ENCODE measurements around the gene CAPN5.
"Not testable (repeated sequence)": the region's sequence is repeated elsewhere in the genome, so short reads cannot be mapped to it uniquely, and the experiment has no call there.

CAPN5 gene

DNA sequence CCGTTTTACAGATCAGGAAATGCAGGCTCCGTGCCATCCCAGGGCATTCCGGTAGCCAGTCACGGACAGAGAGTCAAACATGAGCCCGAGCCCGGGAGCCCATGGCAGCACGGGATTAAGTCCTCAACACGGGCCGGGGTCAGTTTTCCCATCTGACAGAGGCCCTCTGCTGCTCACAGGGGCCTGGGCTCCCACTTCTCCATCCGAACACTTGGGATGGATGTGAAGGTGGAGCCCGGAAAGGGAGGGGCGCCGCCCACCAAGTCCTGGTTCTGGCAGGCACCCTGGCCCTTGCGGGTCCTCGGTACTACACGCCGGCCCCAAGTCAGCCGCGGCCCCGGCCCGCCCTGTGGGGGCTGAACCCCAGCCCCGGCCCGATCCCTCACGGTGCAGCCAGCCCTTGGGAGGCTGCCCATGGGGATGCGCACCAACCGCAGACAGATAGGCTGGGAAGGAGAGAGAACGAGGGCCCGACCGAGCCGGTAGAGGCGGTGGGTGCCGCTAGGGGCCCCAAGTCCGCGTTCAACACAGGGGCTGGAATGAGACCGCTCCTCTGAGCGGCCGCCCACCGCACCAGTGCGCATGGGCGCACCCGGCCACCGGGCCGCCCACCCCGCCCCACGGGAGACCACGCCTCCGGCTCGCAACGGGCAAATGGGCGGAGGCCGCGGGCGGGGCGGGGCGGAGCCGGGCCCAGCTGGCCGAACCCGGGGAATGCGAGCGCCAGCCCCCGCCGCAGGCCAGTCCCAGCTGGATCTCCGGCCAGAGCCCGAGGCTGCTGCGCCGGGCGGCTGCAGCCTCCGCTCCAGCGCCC lies at the start of gene CAPN5:
TSS of gene CAPN5 (plus strand) at position 743 of the 814 bp plus-strand sequence. CDS start 17,916 bp downstream, outside the sequence.
- Histone ChIP-seq H3K9ac (ENCODE audit: low read length) (peak within 1 kb of the TSS; percentile 79), H3K9me3 (ENCODE audit: control insufficient read depth, low read length) (no peaks in the 10 kb centered on the region), H3K36me3 (ENCODE audit: control insufficient read depth, insufficient read depth, low read length) (no peaks in the 10 kb centered on the region), H3K4me1 (ENCODE audit: control insufficient read depth, insufficient read depth, low read length) (peaks cover 66% of the 10 kb centered on the region), H3K4me3 (ENCODE audit: low read length) (peak within 1 kb of the TSS; percentile 62), H3K27me3 (ENCODE audit: control insufficient read depth, insufficient read depth, low read length) (no peaks in the 10 kb centered on the region)

DNA sequence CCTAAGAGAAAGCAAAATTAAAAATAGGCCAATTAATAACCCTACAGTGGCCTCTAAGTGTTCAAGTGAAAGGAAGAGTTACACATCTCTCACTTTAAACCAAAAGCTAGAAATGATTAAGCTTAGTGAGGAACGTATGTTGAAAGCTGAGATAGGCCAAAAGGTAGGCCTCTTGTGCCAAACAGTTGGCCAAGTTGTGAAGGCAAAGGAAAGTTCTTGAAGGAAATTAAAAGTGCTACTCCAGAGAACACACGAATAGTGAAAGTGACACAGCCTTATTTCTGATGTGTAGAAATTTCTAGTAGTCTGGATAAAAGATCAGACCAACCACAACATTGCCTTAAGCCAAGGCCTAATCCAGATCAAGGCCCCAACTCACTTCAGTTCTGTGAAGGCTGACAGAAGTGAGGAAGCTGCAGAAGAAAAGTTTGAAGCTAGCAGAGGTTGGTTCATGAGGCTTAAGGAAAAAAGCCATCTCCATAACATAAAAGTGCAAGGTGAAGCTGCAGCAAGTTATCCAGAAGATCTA lies 48.3 kb upstream of the CAPN5 start:
- H3K27me3 ChIP-seq (ENCODE audit: control insufficient read depth, insufficient read depth, low read length); H3K4me3 ChIP-seq (ENCODE audit: low read length); H3K9ac ChIP-seq (ENCODE audit: low read length); H3K36me3 ChIP-seq (ENCODE audit: control insufficient read depth, insufficient read depth, low read length); H3K9me3 ChIP-seq (ENCODE audit: control insufficient read depth, low read length): not testable (repeated sequence)
- peaks cover 46% of the 10 kb centered on the region for H3K4me1 ChIP-seq (ENCODE audit: control insufficient read depth, insufficient read depth, low read length)

DNA sequence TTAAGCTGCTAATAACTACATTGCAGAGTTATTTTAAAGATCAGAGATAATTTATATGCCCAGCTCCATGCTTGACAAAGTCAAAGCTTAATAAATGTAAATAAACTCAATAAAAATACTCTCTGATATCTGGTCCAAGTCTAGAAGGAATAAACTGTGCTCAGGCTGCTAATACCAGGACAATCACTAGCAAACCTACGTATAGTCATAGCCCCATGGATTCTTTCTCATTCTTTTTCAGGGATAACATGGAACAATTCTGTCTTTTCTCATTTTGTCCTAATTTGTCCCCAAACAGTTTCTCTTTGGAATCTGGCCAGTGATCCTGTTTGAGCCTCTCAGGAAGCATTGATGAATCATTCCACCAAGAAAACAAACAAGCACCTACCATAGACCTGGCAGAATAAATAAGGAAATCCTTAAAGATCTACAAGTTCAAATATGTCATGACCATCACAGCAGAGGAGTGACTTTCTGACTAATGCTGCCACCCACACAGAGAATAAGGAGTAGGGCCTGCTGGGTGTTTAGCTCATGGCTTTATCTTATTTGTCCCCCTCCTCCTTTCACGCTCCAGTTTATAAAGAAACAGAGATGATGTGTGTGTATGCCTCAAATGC lies 46.7 kb upstream of the CAPN5 start:
- Histone ChIP-seq H3K27me3 (ENCODE audit: control insufficient read depth, insufficient read depth, low read length) (no peaks in the 10 kb centered on the region), H3K36me3 (ENCODE audit: control insufficient read depth, insufficient read depth, low read length) (no peaks in the 10 kb centered on the region), H3K4me3 (ENCODE audit: low read length) (no peak overlapping the region), H3K9ac (ENCODE audit: low read length) (no peak overlapping the region), H3K9me3 (ENCODE audit: control insufficient read depth, low read length) (no peaks in the 10 kb centered on the region), H3K4me1 (ENCODE audit: control insufficient read depth, insufficient read depth, low read length) (peaks cover 41% of the 10 kb centered on the region)

DNA sequence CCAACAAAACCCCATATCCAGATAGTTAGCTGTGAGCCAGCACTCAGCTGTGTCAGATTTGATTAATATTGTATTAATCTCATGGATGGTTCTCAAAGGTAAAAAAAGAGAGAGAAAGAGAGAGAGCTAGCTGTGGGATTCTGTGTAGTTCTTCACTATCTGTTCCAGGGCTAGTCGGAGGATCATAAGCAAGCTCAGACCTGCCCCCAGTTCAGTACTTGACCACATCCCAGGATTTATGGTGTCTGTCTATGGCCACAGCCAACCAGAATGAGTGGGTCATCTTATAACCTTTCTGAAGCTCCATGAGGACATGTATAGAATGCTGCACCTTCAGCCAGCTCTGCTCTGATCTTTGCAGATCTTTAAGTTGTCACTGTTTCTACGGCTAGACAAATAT lies 46.0 kb upstream of the CAPN5 start:
- Histone ChIP-seq H3K4me1 (ENCODE audit: control insufficient read depth, insufficient read depth, low read length) (peaks cover 42% of the 10 kb centered on the region), H3K9ac (ENCODE audit: low read length) (no peak overlapping the region), H3K27me3 (ENCODE audit: control insufficient read depth, insufficient read depth, low read length) (no peaks in the 10 kb centered on the region), H3K4me3 (ENCODE audit: low read length) (no peak overlapping the region), H3K36me3 (ENCODE audit: control insufficient read depth, insufficient read depth, low read length) (no peaks in the 10 kb centered on the region), H3K9me3 (ENCODE audit: control insufficient read depth, low read length) (no peaks in the 10 kb centered on the region)

DNA sequence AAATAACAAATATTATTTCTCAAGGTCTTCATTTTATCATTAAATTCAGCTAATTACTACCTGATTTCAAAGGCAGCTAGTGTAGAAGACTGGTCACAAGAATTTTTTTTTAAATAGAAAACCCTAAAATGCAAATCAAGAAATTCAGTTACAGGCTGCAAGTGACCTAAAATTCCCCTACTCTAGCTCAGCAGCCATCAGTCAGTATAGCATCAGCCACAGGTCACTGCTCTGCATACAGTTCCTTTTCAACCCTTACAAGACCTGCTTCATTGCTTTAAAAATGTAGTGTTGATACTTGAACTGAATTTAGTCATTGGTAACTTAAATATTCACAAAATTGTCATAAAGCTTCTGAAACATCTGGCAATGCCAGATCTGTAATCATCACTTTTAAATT lies 42.0 kb upstream of the CAPN5 start:
- Histone ChIP-seq H3K9me3 (ENCODE audit: control insufficient read depth, low read length) (no peaks in the 10 kb centered on the region), H3K36me3 (ENCODE audit: control insufficient read depth, insufficient read depth, low read length) (no peaks in the 10 kb centered on the region), H3K27me3 (ENCODE audit: control insufficient read depth, insufficient read depth, low read length) (no peaks in the 10 kb centered on the region), H3K9ac (ENCODE audit: low read length) (no peak overlapping the region), H3K4me1 (ENCODE audit: control insufficient read depth, insufficient read depth, low read length) (peaks cover 65% of the 10 kb centered on the region), H3K4me3 (ENCODE audit: low read length) (no peak overlapping the region)

DNA sequence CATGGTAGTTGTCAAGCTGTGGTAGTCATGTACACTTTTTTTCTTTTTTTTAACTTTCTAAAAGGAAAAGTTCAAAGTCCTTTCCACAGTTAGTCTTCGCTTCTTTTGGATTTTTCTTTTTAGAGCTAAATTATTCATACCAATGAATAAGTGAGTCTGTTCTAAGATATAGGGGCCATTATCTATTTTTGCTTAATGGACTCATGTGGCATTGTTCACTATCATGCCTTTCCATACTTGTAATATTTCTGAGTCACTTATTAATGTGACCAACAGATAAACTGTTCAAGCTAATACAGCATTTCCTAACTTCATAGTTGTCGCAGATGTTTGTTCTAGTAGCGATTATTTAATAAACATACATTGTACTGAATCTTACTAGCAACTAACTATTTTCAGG lies 40.5 kb upstream of the CAPN5 start:
- Histone ChIP-seq H3K36me3 (ENCODE audit: control insufficient read depth, insufficient read depth, low read length) (no peaks in the 10 kb centered on the region), H3K27me3 (ENCODE audit: control insufficient read depth, insufficient read depth, low read length) (no peaks in the 10 kb centered on the region), H3K9ac (ENCODE audit: low read length) (no peak overlapping the region), H3K4me3 (ENCODE audit: low read length) (no peak overlapping the region), H3K9me3 (ENCODE audit: control insufficient read depth, low read length) (no peaks in the 10 kb centered on the region), H3K4me1 (ENCODE audit: control insufficient read depth, insufficient read depth, low read length) (peaks cover 65% of the 10 kb centered on the region)

DNA sequence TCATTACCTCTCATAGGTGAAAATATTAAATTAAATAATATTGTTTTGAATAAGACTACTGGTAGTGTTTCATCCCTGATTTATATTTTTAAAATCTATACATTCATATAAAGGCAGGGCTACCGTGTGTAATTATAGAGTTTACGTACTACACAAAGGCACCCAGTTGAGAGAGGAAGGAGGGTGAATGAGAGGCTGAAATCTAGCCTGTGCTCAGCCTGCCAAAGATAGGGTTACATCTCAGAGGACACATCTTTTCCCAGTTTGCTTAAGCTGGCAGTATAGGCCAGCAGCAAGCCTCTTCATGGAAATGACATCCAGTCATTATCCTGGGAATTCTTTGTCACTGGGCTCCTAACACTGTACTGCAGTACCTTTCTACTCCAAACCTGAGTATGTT lies 40.0 kb upstream of the CAPN5 start:
- no peak overlapping the region for H3K4me3 ChIP-seq (ENCODE audit: low read length)
- H3K9me3 ChIP-seq (ENCODE audit: control insufficient read depth, low read length), result no peaks in the 10 kb centered on the region
- peaks cover 63% of the 10 kb centered on the region for H3K4me1 ChIP-seq (ENCODE audit: control insufficient read depth, insufficient read depth, low read length)
- H3K9ac ChIP-seq (ENCODE audit: low read length), result no peak overlapping the region
- no peaks in the 10 kb centered on the region for H3K27me3 ChIP-seq (ENCODE audit: control insufficient read depth, insufficient read depth, low read length)
- H3K36me3 ChIP-seq (ENCODE audit: control insufficient read depth, insufficient read depth, low read length), result no peaks in the 10 kb centered on the region

DNA sequence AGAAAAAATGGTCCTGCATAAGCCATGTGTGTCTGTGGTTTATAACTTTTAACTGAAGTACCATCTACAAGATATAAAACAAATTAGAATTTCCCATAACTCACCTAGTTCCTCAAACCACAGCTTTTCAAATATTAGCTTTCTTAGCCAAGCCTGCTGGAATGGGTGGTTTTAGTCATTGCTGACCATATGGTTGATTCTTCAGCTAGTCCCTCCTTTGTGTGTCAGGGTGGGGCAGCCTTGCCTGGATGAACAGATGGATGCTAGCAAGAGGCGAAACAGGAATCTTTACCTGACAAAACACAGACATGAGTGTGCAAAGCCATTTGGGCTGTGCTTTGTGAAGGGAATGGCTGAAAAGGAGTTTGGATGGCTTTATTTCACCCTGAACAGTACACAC lies 39.5 kb upstream of the CAPN5 start:
- H3K4me1 ChIP-seq (ENCODE audit: control insufficient read depth, insufficient read depth, low read length), result peaks cover 57% of the 10 kb centered on the region
- no peak overlapping the region for H3K4me3 ChIP-seq (ENCODE audit: low read length)
- no peaks in the 10 kb centered on the region for H3K9me3 ChIP-seq (ENCODE audit: control insufficient read depth, low read length)
- H3K9ac ChIP-seq (ENCODE audit: low read length), result no peak overlapping the region
- no peaks in the 10 kb centered on the region for H3K36me3 ChIP-seq (ENCODE audit: control insufficient read depth, insufficient read depth, low read length)
- no peaks in the 10 kb centered on the region for H3K27me3 ChIP-seq (ENCODE audit: control insufficient read depth, insufficient read depth, low read length)

DNA sequence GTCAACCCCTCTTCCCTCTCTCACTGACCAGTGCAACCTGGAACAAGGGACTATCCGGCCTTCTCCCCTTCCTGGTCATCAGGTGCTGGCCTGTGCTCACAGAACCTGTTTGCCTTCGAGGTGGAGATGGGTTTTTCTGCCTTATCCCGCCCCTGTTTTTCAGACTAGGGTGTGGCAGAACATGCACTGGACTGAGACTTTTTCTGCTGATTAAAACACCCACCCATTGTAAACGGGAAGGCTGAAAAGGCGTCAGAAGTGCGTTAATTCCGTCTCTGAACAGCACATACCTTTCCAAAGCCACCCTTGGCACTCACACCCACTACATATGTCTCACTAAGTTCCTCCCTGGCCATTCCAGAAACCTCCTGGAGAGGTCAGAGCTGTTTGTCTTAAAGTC lies 36.9 kb upstream of the CAPN5 start:
- Histone ChIP-seq H3K9me3 (ENCODE audit: control insufficient read depth, low read length) (no peaks in the 10 kb centered on the region), H3K36me3 (ENCODE audit: control insufficient read depth, insufficient read depth, low read length) (no peaks in the 10 kb centered on the region), H3K9ac (ENCODE audit: low read length) (no peak overlapping the region), H3K4me3 (ENCODE audit: low read length) (no peak overlapping the region), H3K27me3 (ENCODE audit: control insufficient read depth, insufficient read depth, low read length) (no peaks in the 10 kb centered on the region), H3K4me1 (ENCODE audit: control insufficient read depth, insufficient read depth, low read length) (peaks cover 61% of the 10 kb centered on the region)

DNA sequence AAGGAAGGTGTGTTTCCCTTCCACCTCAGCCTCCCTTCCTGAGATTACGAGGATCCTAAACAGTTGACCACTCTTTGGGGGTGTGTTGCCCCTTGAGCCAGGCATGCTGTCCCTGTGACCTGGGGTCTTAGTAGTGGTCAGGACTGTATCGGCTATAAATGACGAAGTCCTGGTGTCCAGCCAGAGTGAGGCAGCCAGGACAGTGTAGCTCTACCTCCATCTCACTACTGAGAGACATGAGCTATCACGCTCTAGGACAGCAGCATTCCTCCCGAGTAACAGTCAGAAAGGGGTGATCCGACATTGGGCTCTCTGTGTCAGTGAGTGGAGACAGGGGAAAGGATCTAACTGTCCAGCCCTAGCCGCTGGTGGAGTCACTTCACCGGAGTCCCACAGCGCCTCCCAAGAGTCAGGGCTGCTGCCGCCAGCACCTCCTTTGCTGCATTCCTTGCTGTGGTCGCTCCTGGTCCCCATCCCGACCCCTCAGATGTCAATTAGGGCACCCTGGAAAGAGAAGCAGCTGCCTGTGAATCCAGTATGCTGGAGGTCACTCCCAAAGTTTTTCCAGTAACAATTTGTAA lies 35.8 kb upstream of the CAPN5 start:
- Histone ChIP-seq H3K9me3 (ENCODE audit: control insufficient read depth, low read length) (no peaks in the 10 kb centered on the region), H3K4me1 (ENCODE audit: control insufficient read depth, insufficient read depth, low read length) (peaks cover 64% of the 10 kb centered on the region), H3K36me3 (ENCODE audit: control insufficient read depth, insufficient read depth, low read length) (no peaks in the 10 kb centered on the region), H3K4me3 (ENCODE audit: low read length) (no peak overlapping the region), H3K27me3 (ENCODE audit: control insufficient read depth, insufficient read depth, low read length) (no peaks in the 10 kb centered on the region), H3K9ac (ENCODE audit: low read length) (no peak overlapping the region)

DNA sequence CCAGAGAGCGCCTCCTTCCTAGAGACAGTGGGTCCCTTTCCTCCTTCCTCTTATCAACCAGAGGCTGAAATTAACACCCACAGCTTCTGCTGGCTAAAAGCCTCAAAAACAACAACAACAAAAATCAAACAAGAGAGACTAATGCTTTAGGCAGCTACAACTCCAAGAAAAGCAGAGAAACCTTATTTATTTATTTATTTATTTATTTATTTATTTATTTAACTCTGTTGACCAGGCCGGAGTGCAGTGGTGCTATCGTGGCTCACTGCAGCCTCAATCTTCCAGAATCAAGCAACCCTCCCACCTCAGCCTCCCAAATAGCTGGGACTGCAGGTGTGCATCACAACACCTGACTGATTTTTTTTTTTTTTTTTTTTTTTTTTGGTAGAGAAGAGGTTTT lies 35.2 kb upstream of the CAPN5 start:
- H3K27me3 ChIP-seq (ENCODE audit: control insufficient read depth, insufficient read depth, low read length), result no peaks in the 10 kb centered on the region

DNA sequence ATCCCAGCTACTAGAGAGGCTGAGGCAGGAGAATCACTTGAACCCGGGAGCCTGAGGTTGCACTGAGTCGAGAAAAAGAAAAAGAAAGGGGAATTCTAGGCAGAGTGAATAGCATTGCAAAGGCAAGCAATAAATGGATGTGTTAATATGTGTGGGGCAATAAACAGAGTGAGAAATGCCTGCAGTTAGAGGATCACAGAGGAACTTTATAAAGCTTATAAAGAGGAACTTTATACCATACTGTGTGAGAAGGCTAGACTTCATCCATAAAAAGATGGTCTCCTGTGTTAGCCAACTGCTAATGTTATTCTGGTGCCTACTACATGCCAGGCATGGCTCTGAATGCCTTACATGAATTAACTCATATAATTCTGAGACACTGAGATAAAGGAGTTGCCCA lies 31.7 kb upstream of the CAPN5 start:
- Histone ChIP-seq H3K9ac (ENCODE audit: low read length) (peak overlapping the region; percentile 49), H3K4me1 (ENCODE audit: control insufficient read depth, insufficient read depth, low read length) (peaks cover 52% of the 10 kb centered on the region), H3K4me3 (ENCODE audit: low read length) (peak overlapping the region; percentile 5), H3K36me3 (ENCODE audit: control insufficient read depth, insufficient read depth, low read length) (no peaks in the 10 kb centered on the region), H3K9me3 (ENCODE audit: control insufficient read depth, low read length) (no peaks in the 10 kb centered on the region), H3K27me3 (ENCODE audit: control insufficient read depth, insufficient read depth, low read length) (peaks cover 10% of the 10 kb centered on the region)

More for the DNA sequence above, 35.2 kb upstream of the CAPN5 start:
- peaks cover 66% of the 10 kb centered on the region for H3K4me1 ChIP-seq (ENCODE audit: control insufficient read depth, insufficient read depth, low read length)
- H3K9ac ChIP-seq (ENCODE audit: low read length), result no peak overlapping the region
- H3K9me3 ChIP-seq (ENCODE audit: control insufficient read depth, low read length), result no peaks in the 10 kb centered on the region
- no peaks in the 10 kb centered on the region for H3K36me3 ChIP-seq (ENCODE audit: control insufficient read depth, insufficient read depth, low read length)
- H3K4me3 ChIP-seq (ENCODE audit: low read length), result no peak overlapping the region
